Limb (tissue), 2 donors: ENCODE data around the gene FOXA2.

Experiments
- DNase-seq, 2 donors: peaks; one replicate each; pipeline ENCODE4 v3.0.0-alpha.2; 2016; ENCODE audit errors: extremely low spot score in 2 of 2

FOXA2 gene

DNA sequence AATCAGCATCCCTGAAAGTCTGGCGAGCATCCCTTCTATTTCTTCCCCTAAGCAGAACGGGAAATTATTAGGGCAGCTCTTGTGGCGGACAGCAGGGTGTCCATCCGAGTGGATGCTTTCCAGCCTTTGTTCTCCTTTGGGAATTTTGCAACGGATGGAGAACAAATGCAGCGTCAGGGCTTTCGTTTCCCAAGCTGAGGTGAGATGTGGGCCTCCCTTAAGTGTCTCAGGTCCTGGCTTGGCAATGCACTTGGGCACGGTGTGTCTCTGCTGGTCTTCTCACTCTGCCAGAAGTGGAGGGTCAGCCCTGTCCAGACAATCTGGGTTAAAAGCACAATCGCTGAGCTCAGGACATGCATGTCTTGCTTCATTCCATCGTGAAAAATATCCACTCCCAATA lies 43.5 kb downstream of the FOXA2 start:
- no peak for DNase-seq

DNA sequence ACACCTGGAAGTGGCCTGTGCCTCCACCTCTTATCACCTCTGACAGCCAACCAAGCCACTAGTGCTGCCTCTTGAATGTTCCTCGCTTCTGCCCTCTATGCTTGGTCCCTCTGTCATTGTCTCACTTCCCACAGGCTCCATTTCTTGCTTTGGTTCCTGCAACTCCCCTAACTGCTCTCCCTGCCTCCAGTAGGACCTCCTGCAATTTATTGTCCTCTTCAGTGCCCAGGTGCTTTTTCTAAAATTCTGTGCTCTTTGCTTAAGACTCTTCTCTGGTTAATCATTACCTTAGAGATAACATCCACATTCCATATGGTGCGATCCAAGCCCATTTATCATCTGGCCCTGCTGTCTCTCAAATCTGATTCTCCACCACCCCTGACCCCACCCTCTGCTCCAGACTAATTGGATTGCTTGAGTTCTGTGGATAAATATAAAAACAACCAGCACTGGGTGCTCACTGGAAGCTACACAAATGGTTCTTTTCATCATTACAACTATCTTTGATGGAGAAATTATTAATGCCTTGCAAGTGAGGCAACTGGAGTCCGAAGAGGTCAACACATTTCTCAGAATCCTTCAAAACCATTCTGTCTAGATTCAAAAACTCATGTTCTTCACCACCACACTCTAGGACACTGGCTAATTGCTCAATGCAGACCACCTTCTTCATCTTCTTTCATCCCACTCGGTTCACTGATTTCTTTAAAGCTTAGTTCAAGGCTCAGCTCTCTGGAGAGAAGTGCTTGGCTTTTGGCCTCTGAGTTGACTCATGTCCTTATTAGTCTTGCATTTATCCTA lies 47.2 kb downstream of the FOXA2 start:
- DNase-seq: no peak

DNA sequence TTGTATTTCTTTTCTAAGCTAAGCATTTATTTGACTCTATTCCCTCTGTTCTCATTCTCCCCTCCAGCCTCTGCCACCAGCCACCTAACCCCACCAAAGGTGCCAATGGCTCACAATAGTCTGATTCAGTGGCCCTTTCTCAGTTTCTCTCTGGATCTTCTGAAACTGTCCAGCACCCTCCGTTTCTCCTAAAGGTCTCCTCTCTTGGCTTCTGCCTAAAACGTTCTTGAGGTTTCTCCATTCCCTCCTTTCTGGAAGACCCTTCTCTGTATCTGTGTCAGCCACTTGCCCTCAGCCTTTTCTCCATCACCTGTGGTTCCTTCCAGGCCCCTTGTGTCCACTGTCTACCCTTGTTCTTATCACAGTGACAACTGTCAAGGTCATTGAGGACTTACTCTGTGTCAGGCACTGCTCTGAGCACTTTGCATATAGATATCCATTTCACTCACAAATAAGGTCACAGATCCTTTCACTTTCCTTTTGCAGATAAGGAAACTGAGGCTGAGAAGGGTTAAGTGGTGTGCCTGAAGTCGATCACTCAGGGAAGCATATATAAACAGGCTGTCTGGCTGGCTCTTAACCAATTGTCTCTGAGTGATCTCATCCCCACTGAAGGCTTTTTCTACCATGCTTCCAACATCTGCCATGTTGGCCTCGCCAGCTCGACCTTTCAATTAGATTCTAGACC lies 48.1 kb downstream of the FOXA2 start:
- no peak for DNase-seq

DNA sequence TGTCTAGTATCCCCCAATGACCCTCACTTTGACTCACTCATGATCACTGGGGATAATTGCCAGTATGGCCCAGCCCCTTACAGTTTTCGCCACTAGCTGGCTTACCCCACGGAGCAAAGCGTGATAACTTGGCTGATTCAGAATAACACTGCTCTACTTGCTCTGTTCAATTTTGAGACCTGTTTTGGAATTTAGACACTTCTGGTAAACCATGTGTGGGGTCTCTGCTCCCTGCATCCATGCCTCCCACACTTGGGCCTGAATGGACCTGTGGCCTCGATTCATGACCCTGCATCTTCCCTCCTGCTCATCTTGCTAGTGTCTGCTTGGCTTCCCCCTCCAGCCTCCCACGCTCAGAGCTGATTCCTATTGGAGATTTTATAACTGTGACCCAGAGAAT lies 48.9 kb downstream of the FOXA2 start:
- DNase-seq: no peak

DNA sequence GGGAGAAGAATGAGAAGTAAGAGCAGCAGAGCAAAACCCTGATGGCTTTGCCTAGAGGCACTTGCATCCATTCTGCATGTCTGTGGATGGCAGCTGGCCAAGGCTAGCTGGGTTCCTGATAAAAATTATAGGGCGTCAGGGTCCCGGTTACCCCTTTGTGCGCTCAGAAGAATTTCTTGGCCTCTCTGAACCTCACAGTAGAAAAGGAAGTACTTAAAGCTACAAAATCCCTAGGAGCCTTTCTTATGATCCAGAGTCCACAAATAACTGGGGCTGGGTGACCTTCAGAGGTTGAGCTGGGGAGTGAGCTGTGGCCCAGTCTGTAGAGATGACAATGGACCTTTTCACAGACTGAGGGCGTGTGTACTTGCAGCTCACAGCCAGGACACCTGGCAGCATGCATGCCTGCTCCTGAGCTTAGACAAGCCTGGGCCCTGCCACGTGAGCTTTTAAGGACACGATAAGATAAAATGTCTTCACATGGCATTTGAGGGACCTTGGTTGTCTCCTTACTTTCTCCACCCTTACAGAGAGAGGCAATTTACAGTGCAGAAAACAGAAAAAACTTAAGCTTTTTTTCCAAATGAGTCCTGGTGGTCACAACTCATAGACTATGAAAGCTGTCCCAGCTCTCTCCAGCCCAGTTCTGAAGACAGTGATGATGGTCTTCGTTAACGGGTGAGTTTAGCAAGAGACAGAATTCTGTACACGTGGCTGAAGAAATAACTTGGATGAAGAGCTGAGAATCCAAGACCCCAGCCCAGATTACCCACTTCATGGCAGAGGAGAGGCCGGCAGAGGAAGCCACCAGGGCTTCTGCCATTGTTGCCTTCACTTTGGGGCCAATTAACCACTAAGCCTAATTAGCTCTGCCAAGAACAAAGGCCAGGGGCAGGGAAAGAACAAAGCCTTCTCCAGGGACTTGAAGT lies 50.3 kb downstream of the FOXA2 start:
- DNase-seq: no peak

DNA sequence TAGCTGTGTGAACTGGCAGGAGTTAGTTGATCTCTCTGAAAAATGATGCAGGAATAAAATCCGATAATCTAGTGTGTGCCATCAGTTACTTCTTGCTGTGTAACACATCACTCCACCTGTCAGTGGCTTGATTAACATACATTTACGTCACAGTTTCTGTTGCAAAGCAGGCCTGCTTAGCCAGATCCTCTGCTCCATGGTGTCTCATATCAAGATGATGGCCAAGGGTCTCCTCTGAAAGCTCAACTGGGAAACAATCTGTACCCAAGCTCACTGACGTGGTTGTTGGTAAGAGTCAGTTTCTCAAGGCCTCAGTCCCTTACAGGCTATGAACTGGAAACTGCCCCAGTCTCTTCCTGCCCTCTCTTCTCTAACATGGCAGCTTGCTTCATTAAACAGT lies 51.8 kb downstream of the FOXA2 start:
- DNase-seq: no peak

DNA sequence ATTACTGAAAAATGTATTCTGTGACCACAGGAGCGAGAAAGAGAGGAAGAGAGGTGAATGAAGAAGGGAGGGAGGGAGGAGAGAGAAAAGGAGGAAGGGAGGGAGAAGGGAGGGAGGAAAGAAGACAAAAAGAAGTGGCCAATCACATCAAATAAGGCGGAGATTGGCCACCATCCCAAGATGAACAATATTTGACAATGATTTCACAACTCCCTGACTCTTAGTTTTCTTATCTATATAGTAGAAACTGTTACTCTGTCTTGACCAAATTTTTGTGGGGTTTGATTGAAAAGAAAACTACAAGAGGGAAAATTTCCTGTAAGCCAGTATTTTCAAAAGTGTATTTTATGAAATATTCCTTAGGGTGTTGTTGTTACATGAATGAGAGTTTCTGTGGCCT lies 52.6 kb downstream of the FOXA2 start:
- DNase-seq: no peak

DNA sequence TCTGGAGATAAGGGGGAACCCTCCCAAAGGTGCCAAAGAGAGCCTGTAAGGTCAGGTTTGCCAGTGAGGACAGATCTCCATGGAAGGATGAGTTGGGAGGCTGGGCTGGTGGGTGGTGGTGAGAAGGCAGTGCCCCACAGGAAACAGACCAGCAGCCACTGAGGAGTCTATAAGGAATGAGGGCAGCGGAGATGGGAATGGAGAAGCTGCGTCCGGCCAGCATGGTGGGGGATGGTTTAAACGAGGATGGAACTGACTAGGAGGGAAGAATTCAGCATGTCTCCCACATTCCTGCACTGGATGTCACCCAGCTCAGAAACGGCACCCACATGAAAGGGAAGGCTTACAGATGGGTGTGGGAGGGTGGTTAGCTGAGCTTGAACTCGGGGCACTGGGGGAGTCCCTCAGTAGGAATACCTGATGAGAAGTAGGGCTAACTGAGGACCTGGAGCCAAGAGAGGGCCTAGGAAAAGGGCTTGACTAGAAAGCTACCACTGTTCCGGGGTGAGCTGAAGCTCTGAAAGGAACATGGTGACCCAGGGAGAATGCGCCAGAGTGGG lies 53.2 kb downstream of the FOXA2 start:
- DNase-seq: no peak
